Osteoblast (primary cell): Measurements from ENCODE around the gene DOCK1. TPM values are rescaled to one million over a fixed set of nuclear protein-coding genes. Genes with fewer than 3 reads are reported as not detected.

Experiments used
- DNase-seq: peaks from one replicate; pipeline ENCODE4 v3.0.0; 2011; ENCODE audit warnings: low spot score, mixed read lengths; ENCODE audit not compliant: insufficient read length; ENCODE audit errors: missing footprints
- H2AFZ ChIP-seq: 2 replicates; pipeline ENCODE4 v1.6.0; 2011; ENCODE audit warnings: mild to moderate bottlenecking, low read length
- H3K27ac ChIP-seq: 2 replicates; pipeline ENCODE4 v1.5.1; 2011; ENCODE audit warnings: mild to moderate bottlenecking, low read depth, low read length, moderate library complexity
- H3K27me3 ChIP-seq: 2 replicates; pipeline ENCODE4 v1.6.0; 2012; ENCODE audit warnings: mild to moderate bottlenecking, control low read depth, inconsistent platforms, low read length, moderate library complexity; ENCODE audit not compliant: insufficient read depth
- H3K36me3 ChIP-seq: 2 replicates; pipeline ENCODE4 v1.5.1; 2011; ENCODE audit warnings: mild to moderate bottlenecking, low read length, control low read depth, moderate library complexity; ENCODE audit not compliant: insufficient read depth
- H3K4me1 ChIP-seq: 2 replicates; pipeline ENCODE4 v1.5.1; 2011; ENCODE audit warnings: mild to moderate bottlenecking, low read length, control low read depth, moderate library complexity; ENCODE audit not compliant: insufficient read depth
- H3K4me2 ChIP-seq: 2 replicates; pipeline ENCODE4 v1.6.0; 2011; ENCODE audit warnings: mild to moderate bottlenecking, low read length; ENCODE audit not compliant: insufficient read depth
- H3K4me3 ChIP-seq: fragments of 200-600 bp; sonication (generic); 3 replicates; pipeline ENCODE4 v1.5.1; 2012; ENCODE audit warnings: mild to moderate bottlenecking, low read length, inconsistent platforms; ENCODE audit not compliant: insufficient read depth
- H3K79me2 ChIP-seq: 2 replicates; pipeline ENCODE4 v1.6.0; 2012; ENCODE audit warnings: mild to moderate bottlenecking, low read length, control low read depth, inconsistent platforms; ENCODE audit not compliant: insufficient read depth
- H3K9me3 ChIP-seq: 2 replicates; pipeline ENCODE4 v1.5.1; 2011; ENCODE audit warnings: low read depth, low read length, control low read depth
- H4K20me1 ChIP-seq: 2 replicates; pipeline ENCODE4 v1.6.0; 2012; ENCODE audit warnings: mild to moderate bottlenecking, low read length, control low read depth; ENCODE audit not compliant: insufficient read depth
- total RNA-seq: library from RNA; depleted of rRNA; stranded (reverse); fragments of >200 nt; gene quantifications from 2 replicates; pipeline ENCODE4 v1.2.3, GENCODE V29; 2012
- TF ChIP-seq, protein P1 (sequence below): IDR thresholded peaks from 2 replicates; pipeline ENCODE4 v1.5.1; 2011; ENCODE audit warnings: mild to moderate bottlenecking, low read depth, low read length, moderate library complexity; ENCODE audit errors: extremely low read depth

The DOCK1 gene
- total RNA-seq, 1 donor = 80.3 TPM

DNA sequence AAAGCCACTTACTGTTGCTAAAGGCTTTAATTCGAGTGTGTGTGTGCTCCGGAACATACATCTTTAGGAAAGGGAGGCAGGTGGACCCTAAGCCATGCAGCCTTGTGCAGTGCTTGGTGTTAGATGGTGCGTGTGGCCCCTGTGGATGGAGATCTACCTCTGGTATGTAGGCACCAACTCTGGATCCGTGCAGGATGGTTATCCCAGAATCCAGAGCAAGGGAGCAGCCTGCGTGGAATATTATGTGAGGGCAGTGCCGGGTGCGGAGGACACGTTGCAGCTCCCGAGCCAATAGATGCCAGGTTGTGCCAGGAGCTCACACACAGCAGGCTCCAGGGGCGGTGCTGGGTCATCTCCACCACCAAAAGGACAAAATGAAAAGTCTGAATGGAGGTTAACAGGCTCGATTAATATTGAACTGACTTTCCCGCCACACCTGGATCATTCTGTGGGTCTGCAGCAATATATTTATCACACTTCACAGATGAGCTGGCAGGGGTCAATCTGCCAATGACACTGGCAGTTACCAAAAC, 500.9 kb downstream of the DOCK1 start:
- Histone ChIP-seq H3K27me3 (no peaks in the 10 kb centered on the region), H3K27ac (no peak overlapping the region), H3K9me3 (no peaks in the 10 kb centered on the region), H2AFZ (no peak overlapping the region), H4K20me1 (no peaks in the 10 kb centered on the region), H3K4me2 (no peak overlapping the region), H3K4me1 (no peaks in the 10 kb centered on the region), H3K79me2 (no peaks in the 10 kb centered on the region), H3K36me3 (peaks cover 15% of the 10 kb centered on the region), H3K4me3 (no peak overlapping the region)
- no peak for DNase-seq
- TF ChIP-seq, protein P1, sequence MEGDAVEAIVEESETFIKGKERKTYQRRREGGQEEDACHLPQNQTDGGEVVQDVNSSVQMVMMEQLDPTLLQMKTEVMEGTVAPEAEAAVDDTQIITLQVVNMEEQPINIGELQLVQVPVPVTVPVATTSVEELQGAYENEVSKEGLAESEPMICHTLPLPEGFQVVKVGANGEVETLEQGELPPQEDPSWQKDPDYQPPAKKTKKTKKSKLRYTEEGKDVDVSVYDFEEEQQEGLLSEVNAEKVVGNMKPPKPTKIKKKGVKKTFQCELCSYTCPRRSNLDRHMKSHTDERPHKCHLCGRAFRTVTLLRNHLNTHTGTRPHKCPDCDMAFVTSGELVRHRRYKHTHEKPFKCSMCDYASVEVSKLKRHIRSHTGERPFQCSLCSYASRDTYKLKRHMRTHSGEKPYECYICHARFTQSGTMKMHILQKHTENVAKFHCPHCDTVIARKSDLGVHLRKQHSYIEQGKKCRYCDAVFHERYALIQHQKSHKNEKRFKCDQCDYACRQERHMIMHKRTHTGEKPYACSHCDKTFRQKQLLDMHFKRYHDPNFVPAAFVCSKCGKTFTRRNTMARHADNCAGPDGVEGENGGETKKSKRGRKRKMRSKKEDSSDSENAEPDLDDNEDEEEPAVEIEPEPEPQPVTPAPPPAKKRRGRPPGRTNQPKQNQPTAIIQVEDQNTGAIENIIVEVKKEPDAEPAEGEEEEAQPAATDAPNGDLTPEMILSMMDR = no peak

DNA sequence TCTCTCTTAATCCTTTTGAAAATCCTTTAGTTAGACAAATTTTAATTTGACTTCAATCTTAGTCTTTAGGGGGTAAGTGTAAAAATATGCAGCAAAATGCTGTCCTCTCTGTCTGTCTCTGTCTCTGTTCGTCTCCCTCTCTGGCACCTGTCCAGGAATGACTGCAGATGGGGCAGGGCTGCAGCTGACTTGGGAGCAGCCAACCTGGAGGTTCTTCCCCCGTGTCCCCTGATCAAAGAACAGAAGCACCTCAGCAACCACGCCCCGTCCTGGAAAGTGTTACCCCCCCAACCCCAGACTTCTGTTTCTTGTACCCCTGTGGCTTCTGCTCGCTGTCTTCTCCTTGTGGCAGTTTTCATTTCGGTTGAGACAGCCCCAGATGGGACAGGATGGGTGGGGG, 502.3 kb downstream of the DOCK1 start:
- TF ChIP-seq, protein P1 = no peak
- Histone ChIP-seq H3K4me2 (no peak overlapping the region), H3K27ac (no peak overlapping the region), H4K20me1 (no peaks in the 10 kb centered on the region), H3K9me3 (no peaks in the 10 kb centered on the region), H3K4me1 (no peaks in the 10 kb centered on the region), H2AFZ (no peak overlapping the region), H3K36me3 (peaks cover 14% of the 10 kb centered on the region), H3K27me3 (no peaks in the 10 kb centered on the region), H3K79me2 (no peaks in the 10 kb centered on the region), H3K4me3 (no peak overlapping the region)
- no peak for DNase-seq

DNA sequence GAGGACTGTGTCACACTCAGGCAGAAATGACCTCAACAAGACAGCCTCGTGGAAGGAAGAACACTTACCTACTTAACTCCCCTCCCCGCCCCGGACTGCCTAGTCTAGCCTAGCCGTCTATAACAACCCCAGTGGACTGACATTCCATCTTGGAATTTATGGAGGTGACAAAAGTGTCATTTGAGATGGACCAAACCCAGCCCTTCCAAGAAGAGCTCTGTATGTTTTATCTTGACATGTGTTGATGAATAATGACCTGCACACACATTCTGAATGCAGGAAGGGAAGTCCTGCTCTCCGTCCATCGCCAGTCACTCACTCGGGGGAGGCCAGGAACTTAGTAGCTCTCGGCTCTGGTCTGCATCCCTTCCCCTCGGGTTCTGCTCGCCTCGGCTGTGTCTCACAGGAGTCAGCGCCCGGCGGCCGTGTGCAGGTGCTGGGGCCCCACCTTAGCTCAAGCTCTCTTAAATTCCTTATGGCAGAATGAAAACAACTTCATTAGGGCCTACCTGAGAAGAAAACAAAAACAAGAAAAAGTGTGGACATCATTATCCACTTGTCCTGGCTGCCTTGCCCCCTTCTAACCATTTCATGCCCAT, 503.0 kb downstream of the DOCK1 start:
- Histone ChIP-seq H3K9me3 (no peaks in the 10 kb centered on the region), H2AFZ (no peak overlapping the region), H3K79me2 (no peaks in the 10 kb centered on the region), H3K27ac (no peak overlapping the region), H3K4me3 (no peak overlapping the region), H3K36me3 (peaks cover 9% of the 10 kb centered on the region), H4K20me1 (no peaks in the 10 kb centered on the region), H3K27me3 (no peaks in the 10 kb centered on the region), H3K4me1 (no peaks in the 10 kb centered on the region), H3K4me2 (no peak overlapping the region)
- DNase-seq = no peak
- TF ChIP-seq, protein P1 = no peak

DNA sequence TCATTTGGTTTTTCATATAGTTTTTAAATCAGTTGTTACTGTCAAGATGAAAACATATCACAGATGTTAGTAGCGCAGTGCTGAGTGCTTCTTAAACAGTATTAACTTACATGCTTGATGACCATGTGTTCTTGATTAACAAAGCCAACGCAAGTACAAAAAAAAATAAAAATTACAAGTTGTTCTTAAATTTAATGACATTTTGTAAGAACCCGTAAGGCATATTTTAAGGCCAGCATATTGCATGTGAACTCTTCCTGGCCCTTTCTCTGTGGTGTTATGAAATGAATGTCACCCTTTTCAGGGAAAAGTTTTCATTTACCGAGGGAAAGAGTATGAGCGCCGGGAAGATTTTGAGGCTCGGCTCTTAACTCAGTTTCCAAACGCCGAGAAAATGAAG, 503.5 kb downstream of the DOCK1 start:
- Histone ChIP-seq H2AFZ (no peak overlapping the region), H3K27me3 (no peaks in the 10 kb centered on the region), H3K36me3 (peaks cover 9% of the 10 kb centered on the region), H3K79me2 (no peaks in the 10 kb centered on the region), H3K4me1 (no peaks in the 10 kb centered on the region), H3K4me3 (no peak overlapping the region), H3K27ac (no peak overlapping the region), H4K20me1 (no peaks in the 10 kb centered on the region), H3K4me2 (no peak overlapping the region), H3K9me3 (no peaks in the 10 kb centered on the region)
- DNase-seq = no peak
- TF ChIP-seq, protein P1 = no peak
